Ishikawa (cell line): ENCODE results near the gene ASPSCR1.

Experiments
- CEBPB ChIP-seq: IDR thresholded peaks from 2 replicates; pipeline ENCODE4 v1.6.1; 2012
- EP300 ChIP-seq: IDR thresholded peaks from 2 replicates; pipeline ENCODE4 v1.6.1; 2012; ENCODE audit warnings: borderline replicate concordance
- FOXM1 ChIP-seq: IDR thresholded peaks from 2 replicates; pipeline ENCODE4 v1.6.1; 2012; ENCODE audit warnings: low read depth, borderline replicate concordance
- MAX ChIP-seq: IDR thresholded peaks from 2 replicates; pipeline ENCODE4 v1.6.1; 2012
- RAD21 ChIP-seq: IDR thresholded peaks from 2 replicates; pipeline ENCODE4 v1.6.1; 2012; ENCODE audit warnings: low read depth
- REST ChIP-seq: IDR thresholded peaks from 2 replicates; pipeline ENCODE4 v1.6.1; 2012; ENCODE audit warnings: low read depth, mild to moderate bottlenecking
- TAF1 ChIP-seq: IDR thresholded peaks from 2 replicates; pipeline ENCODE4 v1.6.1; 2012; ENCODE audit warnings: low read depth, mild to moderate bottlenecking
- TEAD4 ChIP-seq: IDR thresholded peaks from 2 replicates; pipeline ENCODE4 v1.6.1; 2012

- TF ChIP-seq REST (no peak), MAX (no peak), CEBPB (no peak), EP300 (no peak), RAD21 (no peak), TEAD4 (no peak), FOXM1 (no peak), TAF1 (no peak)
Observed at GRCh38 chr17:82006468-82007227, 29.2 kb downstream of the ASPSCR1 start.
